K562 (cell line): ENCODE results near the gene DGCR2. TPM values are rescaled to one million over a fixed set of nuclear protein-coding genes. Genes with fewer than 3 reads are reported as not detected.

Experiments used
- ATAC-seq: fragments of 200-7000 bp; cut with Tn5 transposase; 3 replicates; pipeline ENCODE4 v1.9.1; 2020; ENCODE audit warnings: moderate library complexity
- BruUV-seq: library from RNA; stranded (reverse); fragments of 400-500 nt; replicated peaks from 2 replicates; lab custom pipeline; 2021; lab: Mats Ljungman, UMichigan
- CTCF ChIA-PET: fragments of 300-600 bp; formaldehyde crosslinking; extraction: SDS; loops from one replicate; lab custom pipeline; 2021; ENCODE audit warnings: low intra/inter-chr PET ratio; lab: Yijun Ruan, JAX
- POLR2A ChIA-PET: fragments of 300-600, 350-650 bp; sonication (Branson Sonifier 250); formaldehyde crosslinking; extraction: SDS; loops from one replicate; lab custom pipeline; 2021; ENCODE audit warnings: antibody characterized with exemption, inconsistent platforms; lab: Yijun Ruan, JAX
- DNase-seq, 4 experiments: peaks; one replicate each; pipeline versions ENCODE4 v3.0.0 to v3.0.0-alpha.2; 2011 to 2018; ENCODE audit warnings: low spot score in 3 of 4, mixed read lengths in 3 of 4; ENCODE audit errors: extremely low read depth in 1 of 4
- FAIRE-seq: peaks from 2 replicates; lab custom pipeline; 2011; peaks lifted over from hg19 to GRCh38; lab: Jason Lieb, UNC
- H2AFZ ChIP-seq: 2 replicates; pipeline ENCODE4 v1.6.0; 2011; ENCODE audit warnings: low read depth, low read length, control low read depth, inconsistent platforms
- H3K27ac ChIP-seq: fragments of 200-600 bp; 3 replicates; pipeline ENCODE4 v1.8.0; 2011; ENCODE audit warnings: low read depth, mild to moderate bottlenecking, control low read depth, inconsistent platforms, low read length, moderate library complexity, mixed read lengths; ENCODE audit errors: extremely low read depth
- H3K27me3 ChIP-seq, 2 experiments: fragments of 300-600 bp in 1 of 2; 2 replicates in 1 of 2; 3 replicates in 1 of 2; pipeline versions ENCODE4 v1.6.0 to v1.8.0; 2011; ENCODE audit warnings: inconsistent platforms in 2 of 2, low read length in 2 of 2, mild to moderate bottlenecking in 1 of 2, mixed read lengths in 1 of 2, moderate library complexity in 1 of 2; ENCODE audit not compliant: control insufficient read depth in 2 of 2, insufficient read depth in 2 of 2
- H3K36me3 ChIP-seq: fragments of 300-600 bp; 3 replicates; pipeline ENCODE4 v1.8.0; 2011; ENCODE audit warnings: mild to moderate bottlenecking, low read length, inconsistent platforms; ENCODE audit not compliant: control insufficient read depth, insufficient read depth
- H3K4me1 ChIP-seq, 2 experiments: fragments of 200-600 bp in 1 of 2; replicated peaks in 1 of 2; 2 replicates in 1 of 2; 3 replicates in 1 of 2; pipeline versions ENCODE4 v1.5.1 to v1.8.0; 2011; ENCODE audit warnings: inconsistent platforms in 2 of 2, low read length in 2 of 2, mild to moderate bottlenecking in 1 of 2, mixed read lengths in 1 of 2, moderate library complexity in 1 of 2; ENCODE audit not compliant: control insufficient read depth in 2 of 2, insufficient read depth in 2 of 2
- H3K4me2 ChIP-seq: 2 replicates; pipeline ENCODE4 v1.6.1; 2011; ENCODE audit warnings: low read length, control low read depth, inconsistent platforms, mixed read lengths; ENCODE audit not compliant: insufficient read depth
- H3K4me3 ChIP-seq: fragments of 200-600 bp; sonication (generic), shearing (Covaris generic); 2 replicates; pipeline ENCODE4 v1.5.1; 2016; ENCODE audit warnings: control low read depth, inconsistent platforms
- H3K79me2 ChIP-seq: fragments of 200-600 bp; 3 replicates; pipeline ENCODE4 v1.8.0; 2011; ENCODE audit warnings: low read length, inconsistent platforms; ENCODE audit not compliant: control insufficient read depth, insufficient read depth
- H3K9ac ChIP-seq, 2 experiments: 2 replicates each; pipeline versions ENCODE4 v1.6.0 to v1.6.1; 2011; ENCODE audit warnings: low read depth in 2 of 2, low read length in 2 of 2, control low read depth in 1 of 2, inconsistent platforms in 1 of 2, mild to moderate bottlenecking in 1 of 2, mixed read lengths in 1 of 2; ENCODE audit not compliant: insufficient read depth in 1 of 2
- H3K9me1 ChIP-seq: one replicate; pipeline ENCODE4 v1.6.0; 2011; ENCODE audit warnings: inconsistent platforms, mild to moderate bottlenecking, low read length, moderate library complexity; ENCODE audit not compliant: control insufficient read depth, insufficient read depth
- H3K9me3 ChIP-seq: replicated peaks from 2 replicates; pipeline ENCODE4 v1.5.1; 2011; ENCODE audit warnings: low read depth, low read length, inconsistent platforms; ENCODE audit not compliant: control insufficient read depth, insufficient read depth
- H4K20me1 ChIP-seq: replicated peaks from 2 replicates; pipeline ENCODE4 v1.6.1; 2011; ENCODE audit warnings: low read length, inconsistent platforms, mixed read lengths; ENCODE audit not compliant: control insufficient read depth, insufficient read depth
- BHLHE40 ChIP-seq: IDR thresholded peaks from 2 replicates; pipeline ENCODE4 v1.6.1; 2011; ENCODE audit warnings: low read length, improper control_type of control experiment
- CEBPG ChIP-seq, 3 experiments: fragments of 200-800 bp in 1 of 3; sonication (Bioruptor generic) in 1 of 3; sonication (generic) in 1 of 3; formaldehyde crosslinking in 1 of 3; IDR thresholded peaks in 2 of 3; conservative IDR thresholded peaks in 1 of 3; 2 replicates each; pipeline versions ENCODE4 v1.6.1 to v1.8.0; 2016 to 2022; ENCODE audit warnings: missing compliant biosample characterization in 2 of 3, missing genetic modification characterization in 2 of 3, mild to moderate bottlenecking in 1 of 3, missing genetic modification reagents in 1 of 3
- NRF1 ChIP-seq, 2 experiments: fragments of 450-650 bp; IDR thresholded peaks in 1 of 2; conservative IDR thresholded peaks in 1 of 2; 2 replicates each; pipeline ENCODE4 v1.6.1; 2014; ENCODE audit warnings: mild to moderate bottlenecking in 2 of 2
- ZNF778 ChIP-seq: fragments of 450-650 bp; formaldehyde crosslinking; IDR thresholded peaks from 2 replicates; pipeline ENCODE4 v1.4.0; 2020; ENCODE audit warnings: mild to moderate bottlenecking, moderate library complexity
- WGBS: fragments of 100-300 bp; shearing (Covaris generic); methylation state at CpG from one replicate; pipeline ENCODE4 v1.1.6; 2016; ENCODE audit warnings: low coverage, mixed read lengths; ENCODE audit not compliant: insufficient coverage; ENCODE audit errors: missing lambda C conversion rate; 5-methylcytosine and 5-hydroxymethylcytosine counted together
- in situ Hi-C: fragments of 300-500 bp; cut with MboI; formaldehyde crosslinking; loops from 4 replicates; pipeline ENCODE4 v1.15.0; 2018; ENCODE audit warnings: inconsistent platforms, mixed read lengths
- intact Hi-C: fragments of 100-400 bp; cut with micrococcal nuclease; formaldehyde crosslinking; loops from 2 replicates; pipeline ENCODE4 v1.14.2; 2022
- polyA plus RNA-seq, 8 experiments: library from polyadenylated mRNA; depleted of rRNA in 4 of 8; stranded (reverse) in 5 of 8; unstranded in 3 of 8; fragments of >200 nt; fragmentation: Nextera tagmentation in 2 of 8; fragmentation: Illumina TruSeq in 1 of 8; extraction: Ambion mirVana in 2 of 8; extraction: Trizol in 1 of 8; gene quantifications; 2 replicates each; pipeline versions ENCODE4 v1.2.1 to v1.2.3, GENCODE V29; 2011 to 2014; ENCODE audit warnings: inconsistent platforms in 1 of 8, missing spikeins in 1 of 8
- total RNA-seq, 7 experiments: library from RNA; depleted of rRNA in 6 of 7; stranded (reverse); fragments of >200 nt in 6 of 7; fragmentation: Illumina TruSeq in 2 of 7; extraction: Trizol in 2 of 7; gene quantifications; 2 replicates each; pipeline versions ENCODE4 v1.2.1 to v1.2.3, GENCODE V29; 2011 to 2021; ENCODE audit warnings: low replicate concordance in 1 of 7
- TF ChIP-seq, protein P1 (sequence below), 2 experiments: fragments of 450-650 bp in 1 of 2; sonication (generic) in 1 of 2; formaldehyde crosslinking in 1 of 2; IDR thresholded peaks; 2 replicates each; pipeline versions ENCODE4 v1.7.1 to v1.9.0; 2016 to 2022; ENCODE audit warnings: inconsistent platforms in 1 of 2, mild to moderate bottlenecking in 1 of 2, missing genetic modification reagents in 1 of 2
- TF ChIP-seq, protein P2 (sequence below): fragments of 250-450 bp; sonication (Bioruptor Pico); IDR thresholded peaks from 2 replicates; pipeline ENCODE4 v1.9.0; 2021; ENCODE audit warnings: mild to moderate bottlenecking, inconsistent platforms
- TF ChIP-seq, protein P3 (sequence below): sonication (generic); formaldehyde crosslinking; IDR thresholded peaks from 2 replicates; pipeline ENCODE4 v1.9.0; 2022; ENCODE audit warnings: mild to moderate bottlenecking, missing genetic modification reagents

DGCR2 gene
- total and polyA plus RNA-seq, 9 of the 15 experiments (the other 6 are each of a cell fraction or from before 2014, with no cell fraction given): 0.69 to 101 (median 56.4) TPM

DNA sequence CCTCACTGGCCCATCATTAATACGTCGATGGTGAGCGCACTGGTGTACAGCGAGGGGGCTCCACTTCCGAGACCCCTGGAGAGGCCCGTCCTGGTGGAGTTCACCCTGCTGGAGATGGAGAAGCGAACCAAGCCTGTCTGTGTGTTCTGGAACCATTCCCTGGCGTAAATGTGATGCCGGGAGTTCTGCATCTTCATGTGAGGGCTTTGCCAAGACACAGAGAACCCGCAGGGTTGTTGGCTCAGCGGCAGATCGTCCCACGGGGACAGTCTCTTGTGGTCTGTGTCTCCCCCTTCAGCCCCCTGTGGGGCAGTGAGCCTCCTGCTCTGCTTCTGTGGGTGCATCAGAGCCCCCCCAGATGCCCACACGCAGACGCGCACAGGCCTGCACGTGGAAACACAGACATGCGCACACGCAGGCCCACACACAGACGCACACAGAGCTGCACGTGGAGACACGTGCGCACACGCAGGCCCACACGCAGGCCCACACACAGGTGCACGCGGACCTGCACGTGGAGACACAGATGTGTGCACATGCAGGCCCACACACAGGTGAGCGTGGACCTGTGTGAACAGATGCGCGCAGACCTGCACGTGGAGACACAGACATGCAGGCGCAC is 130.3 kb downstream of the DGCR2 start:
- H3K27me3 ChIP-seq: peaks cover 75 to 88% of the 10 kb centered on the region in 2 experiments
- no peak for FAIRE-seq
- CTCF ChIA-PET: no interaction called here
- H2AFZ ChIP-seq: no peak overlapping the region
- no peak overlapping the region for H3K27ac ChIP-seq
- H3K9ac ChIP-seq: no peak overlapping the region
- H3K4me1 ChIP-seq: peaks cover 0 to 16% of the 10 kb centered on the region in 2 experiments; a peak in 1 of 5 replicates
- H3K4me3 ChIP-seq: no peak overlapping the region
- no peak overlapping the region for H3K4me2 ChIP-seq
- BruUV-seq: no TSS peak
- POLR2A ChIA-PET: no interaction called here
- no peaks in the 10 kb centered on the region for H3K9me3 ChIP-seq
- no peaks in the 10 kb centered on the region for H3K9me1 ChIP-seq
- no peaks in the 10 kb centered on the region for H3K79me2 ChIP-seq
- H3K36me3 ChIP-seq: no peaks in the 10 kb centered on the region
- peaks cover 35% of the 10 kb centered on the region for H4K20me1 ChIP-seq
- in situ Hi-C loops: loop anchor here (25.0 kb wide), 1 partner anchor 205 kb away; no protein-coding TSS in a partner anchor
- intact Hi-C loops: no loop called here
- peak in 1 of 4 experiments; percentile 15 for DNase-seq
- no peak for ATAC-seq
- WGBS: 15% methylated on average over 33 of the region's 33 CpGs
- TF ChIP-seq, protein P1, sequence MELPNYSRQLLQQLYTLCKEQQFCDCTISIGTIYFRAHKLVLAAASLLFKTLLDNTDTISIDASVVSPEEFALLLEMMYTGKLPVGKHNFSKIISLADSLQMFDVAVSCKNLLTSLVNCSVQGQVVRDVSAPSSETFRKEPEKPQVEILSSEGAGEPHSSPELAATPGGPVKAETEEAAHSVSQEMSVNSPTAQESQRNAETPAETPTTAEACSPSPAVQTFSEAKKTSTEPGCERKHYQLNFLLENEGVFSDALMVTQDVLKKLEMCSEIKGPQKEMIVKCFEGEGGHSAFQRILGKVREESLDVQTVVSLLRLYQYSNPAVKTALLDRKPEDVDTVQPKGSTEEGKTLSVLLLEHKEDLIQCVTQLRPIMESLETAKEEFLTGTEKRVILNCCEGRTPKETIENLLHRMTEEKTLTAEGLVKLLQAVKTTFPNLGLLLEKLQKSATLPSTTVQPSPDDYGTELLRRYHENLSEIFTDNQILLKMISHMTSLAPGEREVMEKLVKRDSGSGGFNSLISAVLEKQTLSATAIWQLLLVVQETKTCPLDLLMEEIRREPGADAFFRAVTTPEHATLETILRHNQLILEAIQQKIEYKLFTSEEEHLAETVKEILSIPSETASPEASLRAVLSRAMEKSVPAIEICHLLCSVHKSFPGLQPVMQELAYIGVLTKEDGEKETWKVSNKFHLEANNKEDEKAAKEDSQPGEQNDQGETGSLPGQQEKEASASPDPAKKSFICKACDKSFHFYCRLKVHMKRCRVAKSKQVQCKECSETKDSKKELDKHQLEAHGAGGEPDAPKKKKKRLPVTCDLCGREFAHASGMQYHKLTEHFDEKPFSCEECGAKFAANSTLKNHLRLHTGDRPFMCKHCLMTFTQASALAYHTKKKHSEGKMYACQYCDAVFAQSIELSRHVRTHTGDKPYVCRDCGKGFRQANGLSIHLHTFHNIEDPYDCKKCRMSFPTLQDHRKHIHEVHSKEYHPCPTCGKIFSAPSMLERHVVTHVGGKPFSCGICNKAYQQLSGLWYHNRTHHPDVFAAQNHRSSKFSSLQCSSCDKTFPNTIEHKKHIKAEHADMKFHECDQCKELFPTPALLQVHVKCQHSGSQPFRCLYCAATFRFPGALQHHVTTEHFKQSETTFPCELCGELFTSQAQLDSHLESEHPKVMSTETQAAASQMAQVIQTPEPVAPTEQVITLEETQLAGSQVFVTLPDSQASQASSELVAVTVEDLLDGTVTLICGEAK (IDR thresholded peaks at IDR 0.05): no peak
- TF ChIP-seq, protein P1 (CRISPR knock-in tag; IDR thresholded peaks at IDR 0.05): no peak
- TF ChIP-seq, protein P2, sequence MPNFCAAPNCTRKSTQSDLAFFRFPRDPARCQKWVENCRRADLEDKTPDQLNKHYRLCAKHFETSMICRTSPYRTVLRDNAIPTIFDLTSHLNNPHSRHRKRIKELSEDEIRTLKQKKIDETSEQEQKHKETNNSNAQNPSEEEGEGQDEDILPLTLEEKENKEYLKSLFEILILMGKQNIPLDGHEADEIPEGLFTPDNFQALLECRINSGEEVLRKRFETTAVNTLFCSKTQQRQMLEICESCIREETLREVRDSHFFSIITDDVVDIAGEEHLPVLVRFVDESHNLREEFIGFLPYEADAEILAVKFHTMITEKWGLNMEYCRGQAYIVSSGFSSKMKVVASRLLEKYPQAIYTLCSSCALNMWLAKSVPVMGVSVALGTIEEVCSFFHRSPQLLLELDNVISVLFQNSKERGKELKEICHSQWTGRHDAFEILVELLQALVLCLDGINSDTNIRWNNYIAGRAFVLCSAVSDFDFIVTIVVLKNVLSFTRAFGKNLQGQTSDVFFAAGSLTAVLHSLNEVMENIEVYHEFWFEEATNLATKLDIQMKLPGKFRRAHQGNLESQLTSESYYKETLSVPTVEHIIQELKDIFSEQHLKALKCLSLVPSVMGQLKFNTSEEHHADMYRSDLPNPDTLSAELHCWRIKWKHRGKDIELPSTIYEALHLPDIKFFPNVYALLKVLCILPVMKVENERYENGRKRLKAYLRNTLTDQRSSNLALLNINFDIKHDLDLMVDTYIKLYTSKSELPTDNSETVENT (CRISPR knock-in tag): peak; percentile 55; the same call in 1 of the 2 replicates
- TF ChIP-seq BHLHE40 (peak; percentile 40; the same call in 1 of the 2 replicates), ZNF778 (no peak), NRF1 (conservative IDR thresholded peaks at IDR 0.05 in 1 of 2, IDR thresholded peaks at IDR 0.05 in 1 of 2) (0 out of 4 replicates have a peak, but pooled peaks of 1 of the 2 experiments have one; percentile 15), CEBPG (CRISPR knock-in tag; IDR thresholded peaks at IDR 0.05) (0 out of 2 replicates have a peak, but pooled peaks have one; percentile 11), CEBPG (tag; conservative IDR thresholded peaks at IDR 0.05 in 1 of 2, IDR thresholded peaks at IDR 0.05 in 1 of 2) (no peak)
- TF ChIP-seq, protein P3, sequence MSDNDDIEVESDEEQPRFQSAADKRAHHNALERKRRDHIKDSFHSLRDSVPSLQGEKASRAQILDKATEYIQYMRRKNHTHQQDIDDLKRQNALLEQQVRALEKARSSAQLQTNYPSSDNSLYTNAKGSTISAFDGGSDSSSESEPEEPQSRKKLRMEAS (CRISPR knock-in tag): peak; percentile 84
